GM19467 (cell line): Measurements from ENCODE around the gene MTTP.

Experiments used
- ATAC-seq: cut with Tn5 transposase; IDR thresholded peaks from one replicate; pipeline ENCODE4 v1.9.1; 2021; ENCODE audit warnings: mild to moderate bottlenecking, moderate library complexity; ENCODE audit not compliant: unreplicated experiment

MTTP gene

GRCh38 chr4:99591757-99592156, 17.1 kb downstream of the MTTP start:
- no peak for ATAC-seq

GRCh38 chr4:99593781-99594641, 19.4 kb downstream of the MTTP start:
- ATAC-seq = no peak

GRCh38 chr4:99594818-99595217, 20.2 kb downstream of the MTTP start:
- no peak for ATAC-seq

DNA sequence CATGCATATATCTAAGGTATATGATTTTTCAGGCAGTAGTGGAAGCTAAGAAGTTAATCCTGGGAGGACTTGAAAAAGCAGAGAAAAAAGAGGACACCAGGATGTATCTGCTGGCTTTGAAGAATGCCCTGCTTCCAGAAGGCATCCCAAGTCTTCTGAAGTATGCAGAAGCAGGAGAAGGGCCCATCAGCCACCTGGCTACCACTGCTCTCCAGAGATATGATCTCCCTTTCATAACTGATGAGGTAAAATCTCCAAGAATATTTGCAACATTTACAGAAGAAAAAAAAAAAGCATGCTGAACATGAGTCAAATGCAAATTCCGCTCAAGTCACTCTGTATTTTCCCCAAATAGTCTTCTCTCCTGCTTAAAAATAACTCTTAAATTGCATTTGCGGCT, 32.1 kb downstream of the MTTP start:
- no peak for ATAC-seq

DNA sequence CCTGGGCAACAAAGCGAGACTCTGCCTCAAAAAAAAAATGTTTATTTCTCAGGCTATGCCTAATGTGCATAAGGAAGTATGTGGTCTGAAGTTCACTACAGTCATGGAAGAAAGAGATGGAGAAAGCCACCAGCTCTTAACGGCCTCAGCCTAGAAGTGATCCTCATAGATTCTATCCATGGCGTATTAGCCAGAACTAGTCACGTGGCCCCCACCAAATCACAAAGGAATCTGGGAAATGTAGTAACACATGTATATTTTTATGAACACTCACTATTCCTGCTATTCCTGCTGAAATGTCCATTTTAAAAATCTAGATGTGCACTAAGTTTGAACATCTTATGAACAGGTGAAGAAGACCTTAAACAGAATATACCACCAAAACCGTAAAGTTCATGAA, 33.8 kb downstream of the MTTP start:
- no peak for ATAC-seq

DNA sequence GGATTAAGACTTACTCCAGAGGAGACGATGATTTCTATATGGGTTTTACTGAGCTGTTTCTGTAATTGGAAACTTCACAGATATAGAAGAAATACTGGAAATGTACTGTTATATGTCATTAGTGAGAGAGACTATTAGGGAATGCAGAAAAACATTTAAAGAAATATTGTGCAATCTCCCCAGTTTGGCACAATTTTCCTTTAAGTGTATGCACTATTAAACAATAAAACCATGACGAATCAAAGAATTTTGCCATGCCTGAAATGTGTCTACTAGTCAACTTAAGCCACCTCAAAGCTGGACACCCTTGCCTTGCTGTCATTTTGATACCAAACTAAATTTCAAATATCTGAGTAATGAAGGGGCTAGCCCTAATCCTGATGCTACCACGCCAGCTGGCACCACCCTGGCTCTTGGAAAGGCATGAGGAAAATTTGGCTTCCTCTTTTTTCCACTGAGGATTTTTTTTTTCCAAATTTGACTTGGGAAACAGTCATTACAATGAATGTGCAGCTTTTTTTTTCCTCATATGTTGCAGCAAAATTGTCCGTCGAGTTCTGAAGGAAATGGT, 36.1 kb downstream of the MTTP start:
- no peak for ATAC-seq

- no peak for ATAC-seq
These were observed 37.7 kb downstream of the MTTP start for GRCh38 chr4:99612281-99612680.

- ATAC-seq = no peak
These were observed 38.1 kb downstream of the MTTP start for GRCh38 chr4:99612704-99613103.

- ATAC-seq = no peak
These were observed 39.9 kb downstream of the MTTP start for GRCh38 chr4:99614491-99614890.

GRCh38 chr4:99615170-99615820, 40.7 kb downstream of the MTTP start:
- ATAC-seq = no peak

GRCh38 chr4:99617374-99617773, 42.8 kb downstream of the MTTP start:
- no peak for ATAC-seq

DNA sequence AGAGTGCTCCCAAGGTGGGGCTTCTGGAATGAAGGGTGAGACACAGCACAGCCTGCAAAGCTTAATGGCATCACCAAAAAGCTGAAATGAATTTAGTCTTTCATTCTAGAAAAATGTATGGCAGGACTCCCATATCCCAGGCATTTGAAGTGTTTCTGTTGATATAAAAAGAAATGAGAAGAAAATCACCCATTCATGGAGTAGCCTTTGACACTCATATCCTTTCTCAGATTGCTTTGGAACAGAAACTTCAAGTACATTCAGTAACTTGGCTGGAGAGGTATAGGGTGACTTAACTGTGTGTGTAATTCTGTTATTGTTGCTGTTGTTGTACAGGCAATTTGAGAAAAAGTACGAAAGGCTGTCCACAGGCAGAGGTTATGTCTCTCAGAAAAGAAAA, 47.7 kb downstream of the MTTP start:
- no peak for ATAC-seq

- ATAC-seq = no peak
These were observed 49.6 kb downstream of the MTTP start for GRCh38 chr4:99624141-99624719.

DNA sequence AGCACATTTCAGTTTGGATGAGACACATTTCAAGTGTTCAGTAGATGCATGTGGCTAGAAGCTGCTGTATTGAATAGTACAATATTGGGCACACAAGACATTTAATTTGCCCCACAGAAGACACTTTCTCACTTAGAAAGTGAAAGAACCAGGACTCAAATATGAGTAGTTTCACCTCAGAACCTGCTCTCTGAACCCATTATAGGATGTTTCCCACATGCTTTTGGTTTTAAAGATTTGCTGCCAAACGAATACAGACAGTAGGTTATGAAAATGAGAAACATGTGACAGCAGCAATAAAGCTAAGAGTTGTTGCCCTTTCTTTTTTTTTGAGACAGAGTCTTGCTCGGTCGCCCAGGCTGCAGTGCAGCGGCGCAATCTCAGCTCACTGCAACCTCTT, 50.7 kb downstream of the MTTP start:
- no peak for ATAC-seq

- no peak for ATAC-seq
These were observed 53.4 kb downstream of the MTTP start for GRCh38 chr4:99628040-99628439.

- ATAC-seq = no peak
These were observed 55.4 kb downstream of the MTTP start for GRCh38 chr4:99629962-99630554.

GRCh38 chr4:99630857-99631360, 56.3 kb downstream of the MTTP start:
- ATAC-seq = no peak

DNA sequence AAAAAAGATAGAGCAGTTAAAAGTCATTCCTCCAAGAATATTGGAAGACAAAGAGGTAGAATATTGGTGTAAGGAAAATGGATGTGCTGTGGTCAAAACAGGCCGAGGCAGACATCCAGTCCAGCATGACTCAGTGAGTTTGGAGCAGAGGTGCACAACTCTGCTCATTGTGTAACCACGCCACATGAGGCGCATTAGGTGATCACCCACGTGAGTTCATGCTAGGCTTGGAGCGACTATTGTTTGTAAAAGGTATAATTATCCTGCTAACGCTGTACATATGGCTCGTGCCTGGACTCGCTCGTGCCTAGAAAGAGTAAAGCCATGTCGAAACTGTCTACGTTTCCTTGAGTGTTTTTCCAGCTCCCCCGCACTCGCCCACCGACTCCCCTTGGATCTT, 59.1 kb downstream of the MTTP start:
- ATAC-seq = no peak

DNA sequence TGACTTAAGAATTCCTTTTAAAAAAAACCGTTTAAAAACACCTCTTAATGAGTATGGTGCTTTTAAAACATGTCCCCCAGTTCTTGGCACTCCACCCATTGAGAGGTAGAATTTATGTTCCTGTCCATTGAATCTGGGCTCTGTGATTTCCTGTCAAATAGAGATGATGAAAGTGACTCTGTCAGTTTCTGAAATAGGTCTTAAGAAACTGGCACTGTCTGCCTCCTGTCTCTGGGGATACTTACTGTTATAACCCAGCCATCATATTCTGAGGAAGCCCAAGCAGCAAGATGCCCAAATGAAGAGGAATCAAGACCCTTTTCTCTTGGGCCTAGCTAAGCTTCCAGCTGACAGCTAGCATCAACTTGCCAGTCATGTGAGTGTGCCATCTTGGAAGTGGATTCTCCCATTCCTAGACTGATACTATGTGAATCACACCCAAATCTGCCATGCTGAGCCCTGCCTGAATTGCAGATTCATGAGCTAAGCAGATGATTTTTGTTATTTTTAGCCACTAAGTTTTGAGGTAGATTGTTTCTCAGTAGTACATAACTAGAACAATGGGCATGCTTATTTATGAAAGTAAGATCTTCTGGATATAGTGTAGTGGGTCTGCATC, 60.2 kb downstream of the MTTP start:
- no peak for ATAC-seq

GRCh38 chr4:99635601-99636000, 61.0 kb downstream of the MTTP start:
- no peak for ATAC-seq

DNA sequence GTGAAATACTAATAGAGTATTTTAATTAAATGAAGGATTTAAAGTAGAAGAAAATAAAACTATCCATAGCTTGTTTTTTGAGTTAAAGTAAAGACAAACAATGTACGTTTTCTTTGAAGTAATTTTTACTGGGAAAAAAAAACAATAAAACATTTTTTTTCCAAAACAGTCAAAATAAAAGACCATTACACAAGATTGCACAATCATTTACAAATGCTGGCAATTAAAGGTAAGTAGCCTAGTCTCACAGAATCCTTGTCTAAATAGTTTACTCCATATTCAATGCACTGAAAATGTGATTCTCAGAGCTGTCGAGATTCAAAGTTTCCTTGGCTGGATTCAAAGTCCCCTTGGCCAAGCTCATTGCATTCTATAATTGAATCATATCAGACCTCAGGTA, 61.8 kb downstream of the MTTP start:
- ATAC-seq = no peak
